ENCODE results near the gene TATDN2.
"Not testable (repeated sequence)": the region's sequence is repeated elsewhere in the genome, so short reads cannot be mapped to it uniquely, and the experiment has no call there.

TATDN2 gene

GRCh38 chr3:10272476-10272875 is 24.2 kb downstream of the TATDN2 start:
- not testable (repeated sequence) for DNase-seq (ENCODE audit: low read depth)

- no peak for DNase-seq (ENCODE audit: low read depth)
Measured at GRCh38 chr3:10272977-10273376, 24.7 kb downstream of the TATDN2 start.

GRCh38 chr3:10273702-10274305 is 25.5 kb downstream of the TATDN2 start:
- DNase-seq (ENCODE audit: low read depth): no peak

GRCh38 chr3:10274601-10275000 is 26.3 kb downstream of the TATDN2 start:
- DNase-seq (ENCODE audit: low read depth): no peak

- no peak for DNase-seq (ENCODE audit: low read depth)
Measured at GRCh38 chr3:10277115-10277625, 28.9 kb downstream of the TATDN2 start.

GRCh38 chr3:10278501-10278900 is 30.2 kb downstream of the TATDN2 start:
- no peak for DNase-seq (ENCODE audit: low read depth)

GRCh38 chr3:10279384-10280176 is 31.3 kb downstream of the TATDN2 start:
- no peak for DNase-seq (ENCODE audit: low read depth)

- no peak for DNase-seq (ENCODE audit: low read depth)
Measured at GRCh38 chr3:10280177-10280529, 31.9 kb downstream of the TATDN2 start.

- DNase-seq (ENCODE audit: low read depth): no peak
Measured at GRCh38 chr3:10280571-10280970, 32.3 kb downstream of the TATDN2 start.

- no peak for DNase-seq (ENCODE audit: low read depth)
Measured at GRCh38 chr3:10281951-10282350, 33.7 kb downstream of the TATDN2 start.

GRCh38 chr3:10283638-10284037 is 35.4 kb downstream of the TATDN2 start:
- no peak for DNase-seq (ENCODE audit: low read depth)

- no peak for DNase-seq (ENCODE audit: low read depth)
Measured at GRCh38 chr3:10284496-10284895, 36.2 kb downstream of the TATDN2 start.

GRCh38 chr3:10285272-10286132 is 37.2 kb downstream of the TATDN2 start:
- DNase-seq (ENCODE audit: low read depth): no peak

GRCh38 chr3:10286133-10286524 is 37.9 kb downstream of the TATDN2 start:
- DNase-seq (ENCODE audit: low read depth): no peak

- no peak for DNase-seq (ENCODE audit: low read depth)
Measured at GRCh38 chr3:10286596-10287295, 38.5 kb downstream of the TATDN2 start.

- no peak for DNase-seq (ENCODE audit: low read depth)
Measured at GRCh38 chr3:10287936-10288574, 39.8 kb downstream of the TATDN2 start.

- no peak for DNase-seq (ENCODE audit: low read depth)
Measured at GRCh38 chr3:10288575-10288960, 40.3 kb downstream of the TATDN2 start.

GRCh38 chr3:10289077-10289476 is 40.8 kb downstream of the TATDN2 start:
- DNase-seq (ENCODE audit: low read depth): no peak

GRCh38 chr3:10289787-10290355 is 41.6 kb downstream of the TATDN2 start:
- DNase-seq (ENCODE audit: low read depth): no peak

GRCh38 chr3:10290481-10291176 is 42.4 kb downstream of the TATDN2 start:
- no peak for DNase-seq (ENCODE audit: low read depth)

GRCh38 chr3:10291641-10292040 is 43.4 kb downstream of the TATDN2 start:
- DNase-seq (ENCODE audit: low read depth): no peak

Data from stimulated activated CD8-positive, alpha-beta memory T cell treated with anti-CD3 and anti-CD28 coated beads, Interleukin-12 subunit alpha, Interleukin-12 subunit beta, amount 100 ng/mL, for 1 hour (primary cell).